SK-N-SH (cell line): ENCODE measurements around the gene AATF. TPM values are rescaled to one million over a fixed set of nuclear protein-coding genes. Genes with fewer than 3 reads are reported as not detected.

Experiments
- CTCF ChIA-PET: fragments of 300-600, 350-600 bp; formaldehyde crosslinking; extraction: SDS; loops from one replicate; lab custom pipeline; 2021; lab: Yijun Ruan, JAX
- POLR2A ChIA-PET: fragments of 350-600 bp; sonication (Branson Sonifier 250); formaldehyde crosslinking; extraction: SDS; loops from one replicate; lab custom pipeline; 2020; ENCODE audit warnings: antibody characterized with exemption, inconsistent platforms; lab: Yijun Ruan, JAX
- DNase-seq: peaks from one replicate; pipeline ENCODE4 v3.0.0; 2012
- H2AFZ ChIP-seq: fragments of 200-600 bp; sonication (generic); 2 replicates; pipeline ENCODE4 v1.8.1; 2016; ENCODE audit warnings: antibody characterized with exemption, mild to moderate bottlenecking, low read depth
- H3F3A ChIP-seq: fragments of 200-600 bp; sonication (generic); replicated peaks from 2 replicates; pipeline ENCODE3; 2016; ENCODE audit warnings: antibody characterized with exemption, mild to moderate bottlenecking; ENCODE audit not compliant: insufficient read depth
- H3K27ac ChIP-seq, 2 experiments: fragments of 200-500 bp in 1 of 2; fragments of 200-600 bp in 1 of 2; sonication (Bioruptor generic) in 1 of 2; sonication (generic), shearing (Covaris generic) in 1 of 2; 2 replicates each; pipeline versions ENCODE4 v1.5.1 to v1.6.1; 2014 to 2016; ENCODE audit warnings: low read depth in 2 of 2, inconsistent platforms in 1 of 2, low read length in 1 of 2, mild to moderate bottlenecking in 1 of 2, mixed read lengths in 1 of 2
- H3K27me3 ChIP-seq: fragments of 200-600 bp; sonication (generic), shearing (Covaris generic); 2 replicates; pipeline ENCODE4 v1.6.1; 2016; ENCODE audit warnings: mixed run types; ENCODE audit not compliant: insufficient read depth
- H3K36me3 ChIP-seq, 2 experiments: fragments of 200-500 bp in 1 of 2; fragments of 200-600 bp in 1 of 2; sonication (Bioruptor generic) in 1 of 2; sonication (generic) in 1 of 2; replicated peaks in 1 of 2; 2 replicates each; pipeline versions ENCODE3 to v1.5.1; 2014 to 2016; ENCODE audit warnings: low read length in 1 of 2, mild to moderate bottlenecking in 1 of 2; ENCODE audit not compliant: insufficient read depth in 2 of 2, control insufficient read depth in 1 of 2
- H3K4me1 ChIP-seq, 2 experiments: fragments of 200-500 bp in 1 of 2; fragments of 200-600 bp in 1 of 2; sonication (Bioruptor generic) in 1 of 2; sonication (generic), shearing (Covaris generic) in 1 of 2; 2 replicates each; pipeline versions ENCODE4 v1.5.1 to v1.6.1; 2014 to 2016; ENCODE audit warnings: low read depth in 1 of 2, low read length in 1 of 2, mixed run types in 1 of 2; ENCODE audit not compliant: insufficient read depth in 2 of 2, control insufficient read depth in 1 of 2
- H3K4me2 ChIP-seq: fragments of 200-600 bp; sonication (generic), shearing (Covaris generic); 2 replicates; pipeline ENCODE4 v1.6.1; 2017; ENCODE audit warnings: mixed run types
- H3K4me3 ChIP-seq, 2 experiments: fragments of 200-500 bp in 1 of 2; fragments of 200-600 bp in 1 of 2; sonication (Bioruptor generic) in 1 of 2; sonication (generic), shearing (Covaris generic) in 1 of 2; 2 replicates each; pipeline versions ENCODE4 v1.5.1 to v1.8.1; 2014 to 2016; ENCODE audit warnings: low read depth in 2 of 2, inconsistent platforms in 1 of 2, low read length in 1 of 2, mild to moderate bottlenecking in 1 of 2, mixed read lengths in 1 of 2, moderate library complexity in 1 of 2
- H3K79me2 ChIP-seq: fragments of 200-600 bp; sonication (generic); 2 replicates; pipeline ENCODE4 v1.8.1; 2017; ENCODE audit warnings: mild to moderate bottlenecking; ENCODE audit not compliant: insufficient read depth
- H3K9ac ChIP-seq: fragments of 200-600 bp; sonication (generic); 2 replicates; pipeline ENCODE4 v1.6.1; 2017; ENCODE audit warnings: mixed run types
- H3K9me2 ChIP-seq: fragments of 200-600 bp; sonication (generic); 2 replicates; pipeline ENCODE4 v1.6.1; 2017; ENCODE audit warnings: mixed run types
- H3K9me3 ChIP-seq: fragments of 200-600 bp; sonication (generic); 2 replicates; pipeline ENCODE4 v1.6.1; 2017; ENCODE audit warnings: mixed run types, mild to moderate bottlenecking, moderate library complexity
- H4K20me1 ChIP-seq: fragments of 200-600 bp; sonication (generic); 2 replicates; pipeline ENCODE4 v1.6.1; 2017; ENCODE audit warnings: mild to moderate bottlenecking, mixed run types; ENCODE audit not compliant: insufficient read depth
- MAX ChIP-seq: IDR thresholded peaks from 2 replicates; pipeline ENCODE4 v1.4.0; 2012; ENCODE audit warnings: low read depth
- MEF2A ChIP-seq: IDR thresholded peaks from 2 replicates; pipeline ENCODE4 v1.4.0; 2012; ENCODE audit warnings: low read depth, borderline replicate concordance
- RAD21 ChIP-seq: IDR thresholded peaks from 2 replicates; pipeline ENCODE4 v1.6.1; 2012; ENCODE audit warnings: mild to moderate bottlenecking, low read length
- RCOR1 ChIP-seq: fragments of 150-350 bp; IDR thresholded peaks from 2 replicates; pipeline ENCODE4 v1.6.1; 2017; ENCODE audit warnings: antibody characterized with exemption, low read length
- RFX5 ChIP-seq: IDR thresholded peaks from 2 replicates; pipeline ENCODE4 v1.6.1; 2012; ENCODE audit warnings: mild to moderate bottlenecking, improper control_type of control experiment, low read length
- SIN3A ChIP-seq: IDR thresholded peaks from 2 replicates; pipeline ENCODE4 v1.6.1; 2012; ENCODE audit warnings: low read depth, mild to moderate bottlenecking, low read length, moderate library complexity, borderline replicate concordance
- TCF12 ChIP-seq: IDR thresholded peaks from 2 replicates; pipeline ENCODE4 v1.4.0; 2012
- TEAD4 ChIP-seq: IDR thresholded peaks from 2 replicates; pipeline ENCODE4 v1.4.0; 2012; ENCODE audit warnings: mild to moderate bottlenecking, borderline replicate concordance; ENCODE audit not compliant: insufficient read depth
- USF1 ChIP-seq: IDR thresholded peaks from 2 replicates; pipeline ENCODE4 v1.4.0; 2012; ENCODE audit warnings: low read depth, borderline replicate concordance
- ZBTB33 ChIP-seq: IDR thresholded peaks from 2 replicates; pipeline ENCODE4 v1.4.0; 2012; ENCODE audit warnings: low read depth, borderline replicate concordance
- WGBS: methylation state at CpG from one replicate; pipeline ENCODE4 v1.1.6; 2017; ENCODE audit warnings: low lambda C conversion rate; 5-methylcytosine and 5-hydroxymethylcytosine counted together
- polyA plus RNA-seq, 3 experiments: library from polyadenylated mRNA; depleted of rRNA; stranded (reverse); fragments of >200 nt; gene quantifications; 2 replicates each; pipeline ENCODE4 v1.2.3, GENCODE V29; 2012
- TF ChIP-seq, protein P1 (sequence below): fragments of 150-350 bp; IDR thresholded peaks from 2 replicates; pipeline ENCODE4 v1.6.1; 2017; ENCODE audit warnings: antibody characterized with exemption, low read length, low read depth, borderline replicate concordance
- TF ChIP-seq, protein P2 (sequence below): IDR thresholded peaks from 2 replicates; pipeline ENCODE4; 2012

Gene AATF
- polyA plus RNA-seq, 1 of the 3 experiments (the other 2 are of a cell fraction), result 18.8 TPM

DNA sequence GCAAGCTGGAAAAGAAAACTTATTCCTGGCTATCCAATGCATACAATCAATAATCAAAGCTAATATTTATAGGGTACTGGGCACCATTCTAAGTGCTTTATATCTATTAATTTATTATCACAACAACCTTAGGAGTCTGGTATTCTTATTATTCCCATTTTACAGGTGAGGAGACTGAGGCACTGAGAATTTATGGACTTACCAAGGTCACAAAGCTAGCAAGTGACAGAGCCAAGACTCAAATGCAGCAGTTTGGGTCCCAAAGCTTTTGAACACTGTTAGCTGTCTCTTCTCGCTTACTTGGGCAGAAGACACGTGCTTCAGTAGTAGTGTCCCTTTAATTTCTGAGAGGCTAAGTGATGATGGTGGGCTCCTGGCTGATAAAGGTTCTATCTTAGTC, 152.6 kb downstream of the AATF start:
- Histone ChIP-seq H3K27ac (no peak overlapping the region), H3F3A (no peaks in the 10 kb centered on the region), H3K9me2 (no peaks in the 10 kb centered on the region), H3K9me3 (no peaks in the 10 kb centered on the region), H3K4me1 (peaks cover 0 to 14% of the 10 kb centered on the region in 2 experiments; a peak in 1 of 4 replicates), H3K4me3 (no peak overlapping the region), H2AFZ (no peak overlapping the region), H3K27me3 (no peaks in the 10 kb centered on the region), H4K20me1 (no peaks in the 10 kb centered on the region), H3K36me3 (peaks cover 27 to 35% of the 10 kb centered on the region in 2 experiments), H3K79me2 (no peaks in the 10 kb centered on the region), H3K4me2 (no peak overlapping the region), H3K9ac (no peak overlapping the region)
- WGBS, result 95% methylated on average over 2 of the region's 2 CpGs
- ChIA-PET POLR2A (no interaction called here), CTCF (interaction anchor here (0.5 to 0.8 kb wide), 2 partner anchors 68 to 499 kb away, joined by 3 read pairs; no protein-coding TSS in a partner anchor)
- no peak for DNase-seq
- TF ChIP-seq RAD21 (no peak), USF1 (no peak)

- no peak for TF ChIP-seq ZBTB33
- TF ChIP-seq, protein P1, sequence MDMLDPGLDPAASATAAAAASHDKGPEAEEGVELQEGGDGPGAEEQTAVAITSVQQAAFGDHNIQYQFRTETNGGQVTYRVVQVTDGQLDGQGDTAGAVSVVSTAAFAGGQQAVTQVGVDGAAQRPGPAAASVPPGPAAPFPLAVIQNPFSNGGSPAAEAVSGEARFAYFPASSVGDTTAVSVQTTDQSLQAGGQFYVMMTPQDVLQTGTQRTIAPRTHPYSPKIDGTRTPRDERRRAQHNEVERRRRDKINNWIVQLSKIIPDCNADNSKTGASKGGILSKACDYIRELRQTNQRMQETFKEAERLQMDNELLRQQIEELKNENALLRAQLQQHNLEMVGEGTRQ, result no peak
- TF ChIP-seq, protein P2, sequence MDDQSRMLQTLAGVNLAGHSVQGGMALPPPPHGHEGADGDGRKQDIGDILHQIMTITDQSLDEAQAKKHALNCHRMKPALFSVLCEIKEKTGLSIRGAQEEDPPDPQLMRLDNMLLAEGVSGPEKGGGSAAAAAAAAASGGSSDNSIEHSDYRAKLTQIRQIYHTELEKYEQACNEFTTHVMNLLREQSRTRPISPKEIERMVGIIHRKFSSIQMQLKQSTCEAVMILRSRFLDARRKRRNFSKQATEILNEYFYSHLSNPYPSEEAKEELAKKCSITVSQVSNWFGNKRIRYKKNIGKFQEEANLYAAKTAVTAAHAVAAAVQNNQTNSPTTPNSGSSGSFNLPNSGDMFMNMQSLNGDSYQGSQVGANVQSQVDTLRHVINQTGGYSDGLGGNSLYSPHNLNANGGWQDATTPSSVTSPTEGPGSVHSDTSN, result no peak
- TF ChIP-seq SIN3A, result no peak
- no peak for TF ChIP-seq MAX
- no peak for TF ChIP-seq MEF2A
- TF ChIP-seq RFX5, result no peak
- no peak for TF ChIP-seq RCOR1
- no peak for TF ChIP-seq RAD21
- TF ChIP-seq TCF12, result no peak
- no peak for TF ChIP-seq TEAD4
- DNase-seq, result no peak
- no peaks in the 10 kb centered on the region for H4K20me1 ChIP-seq
- H2AFZ ChIP-seq, result no peak overlapping the region
- peaks cover 27% of the 10 kb centered on the region in 2 experiments for H3K36me3 ChIP-seq
- 94% methylated on average over 4 of the region's 4 CpGs for WGBS
- no peaks in the 10 kb centered on the region for H3F3A ChIP-seq
- no peak overlapping the region for H3K27ac ChIP-seq
- no peaks in the 10 kb centered on the region for H3K79me2 ChIP-seq
- H3K4me2 ChIP-seq, result no peak overlapping the region
- no peaks in the 10 kb centered on the region for H3K27me3 ChIP-seq
- H3K9me3 ChIP-seq, result no peaks in the 10 kb centered on the region
- H3K4me3 ChIP-seq, result no peak overlapping the region
- ChIA-PET POLR2A (no interaction called here), CTCF (interaction anchor here (1.2 to 1.6 kb wide), 3 partner anchors 10 to 477 kb away, joined by 3 to 5 read pairs (median 4); no protein-coding TSS in a partner anchor)
- no peak overlapping the region for H3K9ac ChIP-seq
- peaks cover 0 to 16% of the 10 kb centered on the region in 2 experiments; a peak in 2 of 4 replicates for H3K4me1 ChIP-seq
- H3K9me2 ChIP-seq, result no peaks in the 10 kb centered on the region
Observed at GRCh38 chr17:37103231-37103630, 154.5 kb downstream of the AATF start.
